Kasumi-1 (cell line): Measurements from ENCODE around the gene NME8.

ENCODE experiments used
- DNase-seq, 2 experiments: peaks; one replicate each; lab custom pipeline; 2025; lab: John Stamatoyannopoulos, UW

NME8 gene

GRCh38 chr7:37932543-37932942 lies 84.1 kb downstream of the NME8 start:
- no peak for DNase-seq

- no peak for DNase-seq
These were observed 84.7 kb downstream of the NME8 start for GRCh38 chr7:37933018-37933566.

- no peak for DNase-seq
These were observed 94.7 kb downstream of the NME8 start for GRCh38 chr7:37942934-37943610.

GRCh38 chr7:37943905-37944736 lies 95.7 kb downstream of the NME8 start:
- DNase-seq: no peak

GRCh38 chr7:37944737-37945054 lies 96.3 kb downstream of the NME8 start:
- DNase-seq: no peak

GRCh38 chr7:37945336-37945735 lies 96.9 kb downstream of the NME8 start:
- no peak for DNase-seq

- DNase-seq: no peak
These were observed 98.9 kb downstream of the NME8 start for GRCh38 chr7:37947138-37947940.

- no peak for DNase-seq
These were observed 99.5 kb downstream of the NME8 start for GRCh38 chr7:37947941-37948210.
